ENCODE data around the gene BCL2.

- no peak for TF ChIP-seq CTCF (IDR thresholded peaks at IDR 0.05)
- no peak for TF ChIP-seq POLR2AphosphoS5 (IDR thresholded peaks at IDR 0.05)
- no peak for TF ChIP-seq POLR2A (IDR thresholded peaks at IDR 0.05)
These were observed 25.6 kb downstream of the BCL2 start for GRCh38 chr18:63293935-63294334.
